ENCODE results near the gene GC. TPM values are rescaled to one million over a fixed set of nuclear protein-coding genes. Genes with fewer than 3 reads are reported as not detected.
"Not testable (repeated sequence)": the region's sequence is repeated elsewhere in the genome, so short reads cannot be mapped to it uniquely, and the experiment has no call there.

Gene GC
- total RNA-seq, 1 donor from 2014 or later, result not detected

- Histone ChIP-seq H3K4me3 (ENCODE audit: insufficient read depth, low read depth, low read length) (no peak overlapping the region), H3K9ac (ENCODE audit: low read length) (no peak overlapping the region), H3K36me3 (ENCODE audit: insufficient read depth, low read length) (no peaks in the 10 kb centered on the region), H3K79me2 (ENCODE audit: insufficient read depth, low read length) (no peaks in the 10 kb centered on the region), H3K27ac (ENCODE audit: low read depth, low read length) (no peak overlapping the region), H3K4me2 (ENCODE audit: low read length) (no peak overlapping the region), H3K4me1 (ENCODE audit: insufficient read depth, low read length) (no peaks in the 10 kb centered on the region), H4K20me1 (ENCODE audit: insufficient read depth, low read length) (no peaks in the 10 kb centered on the region), H3K9me3 (ENCODE audit: insufficient read depth, low read depth, low read length) (no peaks in the 10 kb centered on the region), H3K27me3 (ENCODE audit: insufficient read depth, low read length) (no peaks in the 10 kb centered on the region), H2AFZ (ENCODE audit: low read depth, low read length) (no peak overlapping the region)
- no peak for FAIRE-seq
- H3K27me3 Mint-ChIP-seq (ENCODE audit: low read depth, unreplicated experiment), result no peaks in the 10 kb centered on the region
- H3K9me3 Mint-ChIP-seq (ENCODE audit: unreplicated experiment), result no peaks in the 10 kb centered on the region
- no peaks in the 10 kb centered on the region for H3K4me1 Mint-ChIP-seq (ENCODE audit: low read depth, unreplicated experiment)
- DNase-seq (ENCODE audit: low read depth), result no peak
- H3K4me3 Mint-ChIP-seq (ENCODE audit: unreplicated experiment), result no peak overlapping the region
- H3K27ac Mint-ChIP-seq (ENCODE audit: unreplicated experiment), result no peak overlapping the region
- no peaks in the 10 kb centered on the region for H3K36me3 Mint-ChIP-seq (ENCODE audit: low read depth, unreplicated experiment)
- TF ChIP-seq EZH2 (IDR thresholded peaks at IDR 0.05; ENCODE audit: insufficient read depth, low read length) (no peak), CTCF (IDR thresholded peaks at IDR 0.05; ENCODE audit: insufficient read depth, low read depth, low read length) (no peak)
Measured at GRCh38 chr4:71807469-71807868, 23.6 kb upstream of the GC start.

- H3K4me1 ChIP-seq (ENCODE audit: insufficient read depth, low read length); H2AFZ ChIP-seq (ENCODE audit: low read depth, low read length); H3K27me3 ChIP-seq (ENCODE audit: insufficient read depth, low read length); H3K27ac ChIP-seq (ENCODE audit: low read depth, low read length); H3K4me3 ChIP-seq (ENCODE audit: insufficient read depth, low read depth, low read length); H3K9me3 ChIP-seq (ENCODE audit: insufficient read depth, low read depth, low read length); H4K20me1 ChIP-seq (ENCODE audit: insufficient read depth, low read length); FAIRE-seq; H3K9me3 Mint-ChIP-seq (ENCODE audit: unreplicated experiment); DNase-seq (ENCODE audit: low read depth); H3K27me3 Mint-ChIP-seq (ENCODE audit: low read depth, unreplicated experiment); H3K36me3 ChIP-seq (ENCODE audit: insufficient read depth, low read length); H3K9ac ChIP-seq (ENCODE audit: low read length); H3K79me2 ChIP-seq (ENCODE audit: insufficient read depth, low read length); H3K4me2 ChIP-seq (ENCODE audit: low read length); H3K36me3 Mint-ChIP-seq (ENCODE audit: low read depth, unreplicated experiment); H3K4me1 Mint-ChIP-seq (ENCODE audit: low read depth, unreplicated experiment); H3K27ac Mint-ChIP-seq (ENCODE audit: unreplicated experiment); H3K4me3 Mint-ChIP-seq (ENCODE audit: unreplicated experiment): not testable (repeated sequence)
Measured at GRCh38 chr4:71805230-71805629, 21.4 kb upstream of the GC start.

- not testable (repeated sequence) for H3K79me2 ChIP-seq (ENCODE audit: insufficient read depth, low read length); FAIRE-seq; H3K4me1 Mint-ChIP-seq (ENCODE audit: low read depth, unreplicated experiment); H3K4me3 Mint-ChIP-seq (ENCODE audit: unreplicated experiment); DNase-seq (ENCODE audit: low read depth); H3K4me3 ChIP-seq (ENCODE audit: insufficient read depth, low read depth, low read length); H3K27ac Mint-ChIP-seq (ENCODE audit: unreplicated experiment); H3K36me3 Mint-ChIP-seq (ENCODE audit: low read depth, unreplicated experiment); H3K9me3 Mint-ChIP-seq (ENCODE audit: unreplicated experiment); H3K27me3 Mint-ChIP-seq (ENCODE audit: low read depth, unreplicated experiment); H3K4me1 ChIP-seq (ENCODE audit: insufficient read depth, low read length); H3K9ac ChIP-seq (ENCODE audit: low read length); H4K20me1 ChIP-seq (ENCODE audit: insufficient read depth, low read length); H3K36me3 ChIP-seq (ENCODE audit: insufficient read depth, low read length); H2AFZ ChIP-seq (ENCODE audit: low read depth, low read length); H3K9me3 ChIP-seq (ENCODE audit: insufficient read depth, low read depth, low read length); H3K27me3 ChIP-seq (ENCODE audit: insufficient read depth, low read length); H3K4me2 ChIP-seq (ENCODE audit: low read length); H3K27ac ChIP-seq (ENCODE audit: low read depth, low read length)
Measured at GRCh38 chr4:71804017-71804697, 20.3 kb upstream of the GC start.
